ENCODE results near the gene DYNC2I2.

Gene DYNC2I2

GRCh38 chr9:128688501-128689292, 32.0 kb upstream of the DYNC2I2 start, which contains the start of gene SET:
Gene SET (plus strand): TSS chr9:128689222. CDS start chr9:128689583, 361 bp downstream.
- TF ChIP-seq, protein P1, sequence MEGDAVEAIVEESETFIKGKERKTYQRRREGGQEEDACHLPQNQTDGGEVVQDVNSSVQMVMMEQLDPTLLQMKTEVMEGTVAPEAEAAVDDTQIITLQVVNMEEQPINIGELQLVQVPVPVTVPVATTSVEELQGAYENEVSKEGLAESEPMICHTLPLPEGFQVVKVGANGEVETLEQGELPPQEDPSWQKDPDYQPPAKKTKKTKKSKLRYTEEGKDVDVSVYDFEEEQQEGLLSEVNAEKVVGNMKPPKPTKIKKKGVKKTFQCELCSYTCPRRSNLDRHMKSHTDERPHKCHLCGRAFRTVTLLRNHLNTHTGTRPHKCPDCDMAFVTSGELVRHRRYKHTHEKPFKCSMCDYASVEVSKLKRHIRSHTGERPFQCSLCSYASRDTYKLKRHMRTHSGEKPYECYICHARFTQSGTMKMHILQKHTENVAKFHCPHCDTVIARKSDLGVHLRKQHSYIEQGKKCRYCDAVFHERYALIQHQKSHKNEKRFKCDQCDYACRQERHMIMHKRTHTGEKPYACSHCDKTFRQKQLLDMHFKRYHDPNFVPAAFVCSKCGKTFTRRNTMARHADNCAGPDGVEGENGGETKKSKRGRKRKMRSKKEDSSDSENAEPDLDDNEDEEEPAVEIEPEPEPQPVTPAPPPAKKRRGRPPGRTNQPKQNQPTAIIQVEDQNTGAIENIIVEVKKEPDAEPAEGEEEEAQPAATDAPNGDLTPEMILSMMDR (IDR thresholded peaks at IDR 0.05), result no peak
- H3K9me3 ChIP-seq, result no peaks in the 10 kb centered on the region
- peaks cover 19% of the 10 kb centered on the region for H3K36me3 ChIP-seq
- no peaks in the 10 kb centered on the region for H3K27me3 ChIP-seq
- H3K4me1 ChIP-seq (ENCODE audit: control insufficient read depth in 1 of 2, insufficient read depth in 1 of 2, low read depth in 1 of 2, low read length in 1 of 2), result peaks cover 57 to 58% of the 10 kb centered on the region in 2 experiments
- peak within 1 kb of the TSS; percentile 97 for H3K27ac ChIP-seq
- peak within 1 kb of the TSS; percentile 74 to 87 for H3K4me3 ChIP-seq (ENCODE audit: low read depth in 1 of 2, low read length in 1 of 2)

GRCh38 chr9:128687453-128687852, 30.8 kb upstream of the DYNC2I2 start:
- Histone ChIP-seq H3K27me3 (no peaks in the 10 kb centered on the region), H3K4me1 (ENCODE audit: control insufficient read depth in 1 of 2, insufficient read depth in 1 of 2, low read depth in 1 of 2, low read length in 1 of 2) (peaks cover 63 to 66% of the 10 kb centered on the region in 2 experiments), H3K9me3 (no peaks in the 10 kb centered on the region), H3K4me3 (ENCODE audit: low read depth in 1 of 2, low read length in 1 of 2) (no peak overlapping the region), H3K27ac (peak overlapping the region; percentile 97), H3K36me3 (peaks cover 7% of the 10 kb centered on the region)
- TF ChIP-seq, protein P1 (IDR thresholded peaks at IDR 0.05), result no peak

DNA sequence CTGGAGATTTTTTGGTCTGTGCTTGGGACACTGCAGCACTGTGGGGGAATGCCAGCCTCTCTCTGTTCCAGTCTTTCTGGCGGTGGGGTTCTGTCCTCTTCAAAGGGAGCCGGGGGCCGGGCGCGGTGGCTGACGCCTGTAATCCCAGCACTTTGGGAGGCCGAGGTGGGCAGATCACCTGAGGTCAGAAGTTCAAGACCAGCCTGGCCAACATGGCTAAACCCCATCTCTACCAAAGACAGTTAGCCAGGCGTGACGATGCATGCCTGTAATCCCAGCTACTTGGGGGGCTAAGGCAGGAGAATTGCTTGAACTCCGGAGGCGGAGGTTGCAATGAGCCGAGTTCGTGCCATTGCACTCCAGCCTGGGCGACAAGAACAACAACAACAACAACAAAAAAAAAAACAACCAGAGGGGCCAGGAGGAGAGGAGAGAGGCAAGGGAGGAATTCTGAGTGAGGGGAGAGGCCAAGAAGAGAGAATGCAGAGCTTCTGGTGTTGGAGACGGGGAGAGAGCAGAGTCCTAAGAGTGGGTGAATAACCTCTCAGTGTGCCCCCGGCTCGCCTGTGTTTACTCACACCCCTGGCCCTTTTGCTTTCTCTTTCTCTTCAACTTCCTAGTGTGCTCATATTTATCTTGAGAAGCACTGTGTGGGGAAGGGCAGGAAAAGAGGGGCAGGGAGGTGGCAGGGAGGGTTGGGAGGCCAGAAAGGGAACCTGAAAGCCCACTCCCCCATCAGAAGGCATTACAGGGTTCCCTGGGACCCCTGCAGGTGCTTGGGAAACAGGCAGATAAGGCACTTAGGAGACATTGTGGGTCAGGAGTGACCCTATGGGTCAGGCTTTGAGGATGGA, 29.2 kb upstream of the DYNC2I2 start:
- H3K4me1 ChIP-seq (ENCODE audit: control insufficient read depth in 1 of 2, insufficient read depth in 1 of 2, low read depth in 1 of 2, low read length in 1 of 2), result peaks cover 60% of the 10 kb centered on the region in 2 experiments
- H3K27me3 ChIP-seq, result no peaks in the 10 kb centered on the region
- H3K9me3 ChIP-seq, result no peaks in the 10 kb centered on the region
- H3K36me3 ChIP-seq, result no peaks in the 10 kb centered on the region
- TF ChIP-seq, protein P1 (IDR thresholded peaks at IDR 0.05), result peak; percentile 14
- H3K4me3 ChIP-seq (ENCODE audit: low read depth in 1 of 2, low read length in 1 of 2), result peak overlapping the region; percentile 55 to 70
- peak overlapping the region; percentile 94 for H3K27ac ChIP-seq

DNA sequence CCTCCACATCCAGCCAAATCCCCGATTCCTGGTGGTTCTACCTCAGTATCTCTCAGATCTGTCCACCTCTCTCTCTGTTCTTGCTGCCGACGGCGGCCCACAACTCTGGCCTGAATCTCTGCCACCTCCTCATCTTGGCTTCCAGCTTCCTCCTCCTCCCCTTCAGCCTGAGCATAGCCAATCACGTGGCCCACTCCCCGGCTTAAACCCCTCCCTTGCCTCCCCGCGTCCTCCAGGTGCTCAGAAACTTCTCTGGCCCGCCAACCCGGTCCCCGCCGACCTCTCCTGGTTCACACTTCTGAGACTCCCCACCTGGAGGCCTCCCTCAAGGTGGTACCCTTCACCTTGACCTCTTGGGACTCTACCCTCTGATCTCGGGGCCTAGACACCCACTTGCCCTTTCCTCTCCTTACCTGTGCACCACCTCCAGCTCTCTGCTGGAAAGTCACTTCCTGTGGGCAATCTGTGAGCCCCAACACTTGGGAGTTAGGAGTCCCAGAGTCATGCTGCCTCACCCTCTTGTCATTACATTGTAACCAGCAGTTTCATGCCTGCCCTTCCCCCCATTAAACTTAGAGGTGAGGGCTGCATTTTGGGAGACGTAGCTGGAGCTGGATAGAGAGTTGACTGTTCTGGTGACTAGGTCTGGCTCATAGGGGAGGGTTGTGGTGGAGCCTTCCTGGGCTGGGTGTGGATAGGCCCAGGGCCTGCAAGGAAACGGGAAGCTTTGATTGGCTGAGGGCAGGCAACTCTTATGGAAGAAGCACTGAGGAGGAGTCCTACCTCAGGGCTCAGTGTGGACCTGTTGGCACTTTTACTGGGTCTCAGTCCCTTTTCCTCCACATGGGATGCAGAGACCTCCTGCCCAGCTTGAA, 27.9 kb upstream of the DYNC2I2 start:
- peak overlapping the region; percentile 70 to 93 for H3K4me3 ChIP-seq (ENCODE audit: low read depth in 1 of 2, low read length in 1 of 2)
- H3K27ac ChIP-seq, result peak overlapping the region; percentile 94
- no peaks in the 10 kb centered on the region for H3K27me3 ChIP-seq
- TF ChIP-seq, protein P1 (IDR thresholded peaks at IDR 0.05), result peak; percentile 16
- H3K4me1 ChIP-seq (ENCODE audit: control insufficient read depth in 1 of 2, insufficient read depth in 1 of 2, low read depth in 1 of 2, low read length in 1 of 2), result peaks cover 51 to 52% of the 10 kb centered on the region in 2 experiments
- no peaks in the 10 kb centered on the region for H3K36me3 ChIP-seq
- no peaks in the 10 kb centered on the region for H3K9me3 ChIP-seq

DNA sequence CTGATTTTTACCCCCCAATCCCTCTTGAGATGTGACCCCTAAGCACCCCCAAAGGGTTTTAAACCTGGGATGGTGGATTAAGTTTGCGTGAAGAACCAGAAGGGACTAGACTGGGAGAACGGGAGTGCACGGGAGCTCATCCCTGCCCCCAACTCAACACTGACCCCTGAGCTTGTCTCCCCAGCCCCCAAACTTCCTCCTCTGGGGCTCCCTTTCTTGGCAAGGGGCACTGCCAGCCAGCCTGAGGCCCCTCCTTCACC, 27.3 kb upstream of the DYNC2I2 start:
- H3K9me3 ChIP-seq, result no peaks in the 10 kb centered on the region
- no peaks in the 10 kb centered on the region for H3K36me3 ChIP-seq
- no peaks in the 10 kb centered on the region for H3K27me3 ChIP-seq
- peak overlapping the region; percentile 94 for H3K27ac ChIP-seq
- TF ChIP-seq, protein P1 (IDR thresholded peaks at IDR 0.05), result no peak
- H3K4me3 ChIP-seq (ENCODE audit: low read depth in 1 of 2, low read length in 1 of 2), result peak overlapping the region; percentile 70 to 93
- H3K4me1 ChIP-seq (ENCODE audit: control insufficient read depth in 1 of 2, insufficient read depth in 1 of 2, low read depth in 1 of 2, low read length in 1 of 2), result peaks cover 51 to 52% of the 10 kb centered on the region in 2 experiments
